Erythroblast (primary cell): ENCODE measurements around the gene DLST.

Source experiments
- GATA1 ChIP-seq: IDR thresholded peaks from 2 replicates; pipeline ENCODE4 v1.6.1; 2011; ENCODE audit warnings: low read depth, mild to moderate bottlenecking, control low read depth, low read length, moderate library complexity
- POLR2A ChIP-seq: IDR thresholded peaks from 2 replicates; pipeline ENCODE4 v1.6.1; 2011; ENCODE audit warnings: mild to moderate bottlenecking, low read length

- TF ChIP-seq POLR2A (no peak), GATA1 (no peak)
Observed at GRCh38 chr14:74929242-74929641, 47.5 kb downstream of the DLST start.
